GM21526 (cell line): ENCODE measurements around the gene LIN9.
A peak's percentile ranks its signal among the peaks of the same experiment; 100 is the strongest.
"Not testable (repeated sequence)": the region's sequence is repeated elsewhere in the genome, so short reads cannot be mapped to it uniquely, and the experiment has no call there.

Source experiments
- ATAC-seq: cut with Tn5 transposase; IDR thresholded peaks from one replicate; pipeline ENCODE4 v1.9.1; 2021; ENCODE audit warnings: moderate library complexity; ENCODE audit not compliant: unreplicated experiment, low FRiP score

LIN9 gene

DNA sequence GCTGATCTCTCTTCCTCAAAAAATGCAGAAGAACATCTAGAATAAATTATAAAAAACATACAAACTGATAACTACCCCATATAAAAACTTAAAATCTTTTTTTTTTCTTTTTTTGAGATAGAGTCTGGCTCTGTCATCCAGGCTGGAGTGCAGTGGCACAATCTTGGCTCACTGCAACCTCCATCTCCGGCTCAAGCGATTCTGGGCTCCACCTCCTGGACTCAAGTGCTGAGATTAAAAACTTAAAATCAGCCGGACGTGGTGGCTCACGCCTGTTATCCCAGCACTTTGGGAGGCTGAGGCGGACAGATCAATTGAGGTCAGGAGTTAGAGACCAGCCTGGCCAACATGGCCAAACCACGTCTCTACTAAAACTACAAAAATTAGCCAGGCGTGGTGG is 31.1 kb downstream of the LIN9 start:
- ATAC-seq: no peak

DNA sequence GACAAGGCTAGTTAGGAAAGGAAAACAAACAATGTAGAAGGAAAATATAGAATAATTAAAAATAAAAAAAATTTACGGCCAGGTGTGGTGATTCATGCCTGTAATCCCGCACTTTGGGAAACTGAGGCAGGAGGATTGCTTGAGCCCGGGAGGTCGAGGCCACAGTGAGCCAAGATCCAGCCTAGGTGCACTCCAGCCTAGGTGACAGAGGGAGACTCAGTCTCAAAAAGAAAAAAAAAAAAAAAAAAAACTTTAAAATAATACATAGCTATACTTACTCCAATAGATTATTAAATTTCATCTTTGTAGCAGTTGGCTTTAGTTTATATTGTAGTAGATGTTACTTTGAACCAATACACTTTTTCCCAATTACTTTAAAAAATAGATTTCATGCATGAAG is 32.0 kb downstream of the LIN9 start:
- no peak for ATAC-seq

DNA sequence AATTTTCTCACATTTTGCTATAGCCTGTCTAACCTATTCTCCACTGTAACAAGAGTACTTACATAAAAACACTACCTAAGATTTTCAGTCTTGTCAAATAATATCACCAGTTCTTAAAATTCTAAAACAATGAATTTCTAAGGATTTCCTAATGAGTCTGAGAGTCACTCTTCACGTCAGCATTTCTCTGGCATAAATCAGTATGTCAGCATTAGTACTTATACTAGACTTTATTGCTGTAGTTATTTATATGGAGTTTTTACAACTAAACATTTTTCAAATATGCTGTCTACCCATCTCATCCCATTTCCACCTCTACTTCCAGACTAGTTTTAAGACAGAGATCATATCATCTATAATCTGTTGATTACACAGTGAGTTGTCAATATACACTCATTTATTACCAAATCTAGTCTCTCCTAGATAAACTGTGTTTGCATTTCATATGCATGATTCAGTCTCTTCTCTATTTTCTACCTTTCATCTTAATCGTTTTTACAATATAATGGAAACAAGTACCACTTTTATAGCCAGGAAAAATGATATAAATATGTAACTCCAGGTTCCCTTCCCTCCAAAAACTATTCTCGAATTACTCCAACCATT is 32.8 kb downstream of the LIN9 start:
- no peak for ATAC-seq

DNA sequence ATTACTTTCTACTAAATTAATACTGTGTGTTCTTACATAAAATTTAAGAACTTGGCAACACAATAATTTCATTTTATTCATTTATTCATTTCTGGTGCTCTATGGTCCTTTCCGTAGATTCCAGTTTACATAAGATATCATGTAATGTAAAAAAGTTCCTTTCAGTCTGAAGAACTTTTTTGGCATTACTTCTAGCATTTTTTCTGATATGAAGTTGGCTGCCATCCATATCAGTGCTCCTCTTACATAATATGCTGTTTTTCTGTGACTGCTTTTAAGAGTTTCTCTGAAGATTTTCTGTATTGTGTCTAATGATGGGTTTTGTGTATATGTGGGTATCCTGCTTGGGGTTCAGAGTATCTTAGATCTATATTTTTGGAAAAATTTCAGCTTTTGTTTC is 34.8 kb downstream of the LIN9 start:
- no peak for ATAC-seq

DNA sequence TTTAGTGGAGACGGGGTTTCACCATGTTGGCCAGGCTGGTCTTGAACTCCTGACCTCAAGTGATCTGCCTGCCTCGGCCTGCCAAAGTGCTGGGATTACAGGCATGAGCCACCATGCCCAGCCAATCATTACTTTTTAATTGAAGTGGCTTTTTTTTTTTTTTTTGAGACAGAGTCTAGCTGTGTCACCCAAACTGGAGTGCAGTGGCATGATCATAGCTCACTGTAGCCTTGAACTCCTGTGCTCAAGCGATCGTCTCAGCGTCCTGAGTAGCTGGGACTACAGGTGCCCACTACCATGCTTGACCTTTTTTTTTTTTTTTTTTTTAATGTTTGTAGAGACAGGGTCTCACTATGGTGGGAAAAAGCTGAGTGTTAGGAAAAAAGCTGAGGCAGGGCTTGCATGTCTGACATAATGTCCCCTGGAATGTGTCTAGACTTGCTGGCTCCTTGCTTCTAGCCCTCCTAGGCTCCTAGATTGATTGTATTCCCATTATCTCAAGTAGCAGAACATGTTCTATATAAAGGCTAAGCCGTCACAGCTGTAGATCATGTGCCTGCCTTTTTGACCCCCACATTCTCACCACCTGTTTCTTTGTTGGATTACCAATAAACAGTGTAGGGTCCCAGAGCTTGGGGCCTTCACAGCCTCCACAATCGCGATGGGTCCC is 36.6 kb downstream of the LIN9 start:
- ATAC-seq: not testable (repeated sequence)

DNA sequence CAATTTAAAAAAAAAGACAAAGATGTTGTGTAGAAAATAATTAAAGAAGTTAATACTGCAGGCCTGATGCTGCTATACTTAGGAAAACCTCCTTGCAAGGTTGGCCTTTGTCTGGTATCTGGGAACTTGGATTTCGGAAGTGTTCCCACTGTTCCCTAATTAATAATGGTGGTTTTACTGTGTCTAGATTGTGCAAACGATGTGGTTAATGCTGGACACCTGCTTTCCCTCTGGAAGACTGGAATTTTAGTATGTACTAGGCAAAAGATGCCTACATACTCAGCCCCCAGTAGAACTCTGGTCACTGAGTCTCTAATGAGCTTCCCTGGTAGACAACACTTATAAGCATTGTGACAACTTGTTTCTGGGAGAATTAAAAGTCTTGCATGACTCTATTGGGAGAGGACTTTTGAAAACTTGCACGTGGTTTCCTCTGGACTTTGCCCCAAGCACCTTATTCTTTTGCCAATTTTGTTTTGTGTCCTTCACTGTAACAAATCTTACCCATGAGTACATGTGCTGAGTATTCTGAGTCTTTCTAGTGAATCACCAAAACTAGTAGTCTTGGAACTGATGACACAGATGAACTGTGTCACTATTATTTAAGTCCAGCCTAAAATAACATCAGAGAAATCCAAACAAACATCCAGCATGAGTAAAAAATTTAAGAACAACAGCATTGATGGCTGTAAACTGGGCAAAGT is 40.4 kb downstream of the LIN9 start:
- no peak for ATAC-seq

DNA sequence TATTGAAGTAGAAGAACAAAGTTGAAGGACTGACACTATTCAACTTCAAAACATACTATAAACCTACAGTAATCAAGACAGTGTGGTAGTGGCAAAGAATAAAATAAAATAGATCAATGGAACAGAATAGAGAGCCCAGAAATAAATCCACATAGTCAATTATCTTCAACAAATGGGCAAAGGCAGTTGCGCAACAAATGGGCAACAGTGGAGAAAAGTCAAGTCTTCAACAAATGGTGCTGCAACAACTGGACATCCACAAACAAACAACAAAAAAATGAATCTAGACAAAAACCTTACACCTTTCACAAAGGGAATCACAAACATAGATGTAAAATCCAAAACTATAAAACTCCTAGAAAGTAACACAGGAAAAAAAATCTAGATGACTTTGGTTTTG is 47.1 kb downstream of the LIN9 start:
- ATAC-seq: no peak

DNA sequence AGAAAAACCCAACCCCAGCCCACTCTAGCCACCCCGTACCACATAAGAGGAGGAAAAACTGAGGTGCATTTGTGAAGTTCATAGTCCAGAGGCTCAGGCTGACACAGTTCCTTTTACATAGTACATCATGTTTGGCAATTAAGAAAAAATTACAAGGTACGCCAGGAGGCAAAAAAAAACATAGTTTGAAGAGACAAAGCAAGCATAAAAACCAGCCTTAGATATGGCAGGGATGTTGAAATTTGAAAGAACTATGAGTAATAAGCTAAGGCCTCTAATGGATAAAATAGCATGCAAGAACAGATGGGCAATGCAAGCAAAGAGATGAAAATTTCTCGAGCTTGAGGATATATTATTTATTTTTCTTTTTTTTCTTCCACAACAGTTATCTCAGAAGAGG is 53.6 kb downstream of the LIN9 start:
- ATAC-seq: no peak

DNA sequence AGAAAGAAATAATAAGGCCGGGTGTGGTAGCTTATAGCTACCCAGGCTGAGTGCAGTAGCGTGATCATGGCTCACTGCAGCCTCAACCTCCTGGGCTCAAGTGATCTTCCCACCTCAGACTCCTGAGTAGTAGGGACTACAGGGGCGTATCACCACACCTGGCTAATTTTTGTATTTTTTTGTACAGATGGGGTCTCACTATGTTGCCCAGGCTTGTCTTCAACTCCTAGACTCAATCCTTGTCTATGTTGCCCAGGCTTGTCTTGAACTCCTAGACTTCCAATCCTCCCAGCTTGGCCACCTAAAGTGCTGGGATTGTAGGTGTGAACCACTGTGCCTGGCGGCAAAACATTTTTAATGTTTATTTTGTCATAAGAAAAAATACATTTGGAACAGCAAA is 55.0 kb downstream of the LIN9 start:
- ATAC-seq: no peak

DNA sequence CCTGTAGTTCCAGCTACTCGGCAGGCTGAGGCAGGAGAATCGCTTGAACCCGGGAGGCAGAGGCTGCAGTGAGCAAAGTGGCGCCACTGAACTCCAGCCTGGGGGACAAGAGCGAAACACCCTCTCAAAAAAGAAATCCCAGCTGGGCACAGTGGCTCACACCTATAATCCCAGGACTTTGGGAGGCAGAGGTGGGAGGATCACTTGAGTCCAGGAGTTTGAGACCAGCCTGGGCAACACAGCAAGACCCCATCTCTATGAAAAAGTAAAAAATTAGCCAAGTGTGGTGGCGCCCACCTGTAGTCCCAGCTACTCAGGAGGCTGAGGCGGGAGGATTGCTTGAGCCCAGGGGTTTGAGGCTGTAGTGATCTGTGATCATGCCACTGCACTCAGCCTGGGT is 56.1 kb downstream of the LIN9 start:
- not testable (repeated sequence) for ATAC-seq

DNA sequence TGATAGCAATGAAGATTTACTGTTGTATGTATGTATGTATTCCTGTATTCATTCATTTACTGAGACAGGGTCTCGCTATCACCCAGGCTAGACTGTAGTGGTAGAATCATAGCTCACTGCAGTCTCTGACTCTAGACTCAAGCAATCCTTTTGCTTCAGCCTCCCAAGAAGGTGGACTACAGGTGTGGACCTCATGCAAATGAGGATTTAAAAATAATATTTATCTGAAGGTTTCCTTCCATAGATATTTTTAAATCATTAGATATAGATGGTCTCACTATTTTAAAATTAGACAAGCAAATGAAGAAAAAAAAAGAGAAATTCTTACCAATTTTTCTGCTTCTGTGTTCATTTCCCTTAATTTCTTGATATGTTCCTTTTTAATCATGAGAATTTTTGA is 58.5 kb downstream of the LIN9 start:
- ATAC-seq: no peak

DNA sequence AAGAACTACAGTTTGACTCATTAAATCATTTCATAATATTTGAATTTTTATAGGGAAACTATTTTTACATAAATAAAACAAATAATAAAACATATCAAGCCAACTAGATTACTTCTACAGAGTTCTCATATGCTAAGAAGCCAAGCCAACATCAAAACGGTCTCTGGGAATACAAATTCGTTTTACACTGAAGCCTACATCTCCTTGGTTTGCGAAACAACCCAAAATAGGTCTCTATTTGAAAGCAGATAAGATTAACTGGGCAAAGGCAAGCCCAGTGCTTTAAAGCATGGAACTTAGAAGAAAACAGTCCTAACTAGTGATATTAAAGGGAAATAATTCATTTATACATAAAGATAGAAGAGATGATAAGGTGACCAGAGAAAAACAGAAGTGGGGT is 60.2 kb downstream of the LIN9 start:
- ATAC-seq: no peak

DNA sequence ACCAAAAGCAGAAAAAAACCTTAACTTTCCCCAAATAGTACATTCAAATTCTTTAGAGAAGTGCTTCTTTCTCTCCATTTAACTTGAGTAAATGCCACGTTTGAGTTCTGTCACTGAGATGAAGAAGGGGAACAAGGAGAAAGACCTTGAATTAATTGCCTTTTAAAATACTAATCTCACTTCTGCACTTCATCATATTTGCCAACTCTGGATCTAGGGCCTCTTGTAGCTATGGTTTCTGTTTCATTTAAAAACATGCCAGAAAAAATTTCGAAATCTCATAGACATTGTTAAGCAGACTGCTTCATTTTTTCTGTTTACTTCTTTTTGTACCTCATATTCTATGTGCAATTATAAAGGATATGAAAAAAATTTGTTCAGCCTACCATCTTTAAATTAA is 60.9 kb downstream of the LIN9 start:
- no peak for ATAC-seq

DNA sequence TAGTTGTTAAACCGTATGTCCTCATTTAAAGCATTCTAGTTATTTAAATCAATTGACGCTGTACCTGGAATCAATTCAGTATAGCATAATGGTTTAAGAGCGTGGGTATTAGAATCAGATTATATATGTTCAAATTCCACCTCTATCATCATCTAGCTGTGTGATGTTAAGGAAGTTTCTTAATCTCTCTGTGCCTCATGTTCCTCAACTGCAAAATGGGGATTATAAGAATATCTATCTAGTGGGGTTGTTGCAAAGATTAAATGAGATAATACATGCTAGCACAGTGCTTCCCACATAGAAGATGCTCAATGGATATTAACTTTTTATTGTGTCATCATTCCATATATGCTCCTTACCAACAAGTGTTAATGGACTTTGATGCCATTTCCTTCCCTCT is 69.5 kb downstream of the LIN9 start:
- ATAC-seq: no peak

DNA sequence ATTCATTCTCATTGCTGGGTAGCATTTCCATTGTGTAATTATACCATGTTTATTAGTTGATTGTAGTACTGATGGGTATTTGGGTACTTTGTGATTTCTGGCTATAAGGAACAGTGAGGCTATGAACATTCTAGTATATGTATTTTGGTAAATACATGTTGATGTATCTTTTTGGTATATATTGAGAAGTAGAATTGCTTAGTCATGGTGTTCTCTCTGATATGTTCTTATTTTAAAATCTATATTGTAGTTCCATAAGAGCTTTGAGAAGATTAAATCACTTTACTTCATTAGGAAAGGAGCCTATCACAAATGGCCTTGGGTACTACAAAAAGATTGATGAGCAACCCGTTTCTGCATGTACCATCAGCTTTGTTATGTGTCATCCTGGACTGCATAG is 72.1 kb downstream of the LIN9 start:
- ATAC-seq: no peak

DNA sequence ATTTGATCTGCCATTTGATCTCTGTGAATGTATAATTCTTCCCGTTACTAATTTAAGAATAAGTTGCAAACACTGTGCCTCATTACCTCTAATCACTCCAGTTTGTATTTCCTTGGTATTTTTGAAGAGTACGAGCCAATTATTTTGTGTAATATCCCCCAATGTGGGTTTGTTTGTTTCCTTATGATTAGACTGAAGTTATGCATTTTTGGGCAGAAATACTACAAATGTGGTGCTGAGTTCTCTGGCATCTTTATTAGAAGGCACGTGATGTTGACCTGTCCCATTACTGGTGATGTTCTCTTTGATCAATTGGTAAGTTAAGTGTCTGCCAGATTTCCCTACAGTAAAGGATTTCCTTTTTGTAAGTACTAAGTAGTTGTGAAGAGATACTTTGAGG is 75.2 kb downstream of the LIN9 start:
- ATAC-seq: no peak

DNA sequence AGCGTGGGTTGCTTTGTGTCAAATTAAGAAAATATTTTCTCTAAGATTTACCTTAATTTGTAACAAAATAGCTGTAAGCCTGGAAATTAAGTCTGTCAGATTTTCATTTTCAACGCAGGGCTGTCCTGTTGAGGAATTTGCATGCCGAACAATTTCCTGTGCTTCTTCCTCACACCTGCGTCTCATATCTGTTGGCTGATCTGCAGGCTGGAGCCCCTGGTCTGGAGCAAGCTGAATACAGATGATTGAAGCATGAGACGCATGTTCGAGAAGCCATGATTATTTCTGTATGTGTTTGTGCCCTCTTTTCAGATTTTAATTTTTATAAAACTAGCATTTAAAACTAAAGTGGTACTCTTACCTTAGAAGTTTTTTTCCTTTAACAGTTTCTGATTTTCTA is 75.7 kb downstream of the LIN9 start:
- no peak for ATAC-seq

DNA sequence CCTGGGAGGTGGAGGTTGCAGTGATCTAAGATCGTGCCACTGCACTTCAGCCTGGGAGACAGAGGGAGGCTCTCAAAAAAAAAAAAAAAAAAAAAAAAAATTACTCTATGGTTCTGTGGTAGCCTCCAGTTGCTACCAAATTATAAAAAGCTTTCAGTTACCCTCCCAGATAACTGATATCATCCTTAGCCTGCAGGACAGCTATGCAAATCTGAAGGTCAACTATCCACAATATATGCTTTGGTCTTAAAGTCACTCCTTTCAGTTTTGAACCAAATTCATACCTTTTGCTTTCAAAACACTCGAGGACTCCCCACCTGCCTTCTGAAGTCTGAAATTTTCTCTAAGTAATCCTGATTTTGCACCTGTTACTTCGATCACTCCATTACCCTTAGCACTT is 82.4 kb downstream of the LIN9 start:
- no peak for ATAC-seq

DNA sequence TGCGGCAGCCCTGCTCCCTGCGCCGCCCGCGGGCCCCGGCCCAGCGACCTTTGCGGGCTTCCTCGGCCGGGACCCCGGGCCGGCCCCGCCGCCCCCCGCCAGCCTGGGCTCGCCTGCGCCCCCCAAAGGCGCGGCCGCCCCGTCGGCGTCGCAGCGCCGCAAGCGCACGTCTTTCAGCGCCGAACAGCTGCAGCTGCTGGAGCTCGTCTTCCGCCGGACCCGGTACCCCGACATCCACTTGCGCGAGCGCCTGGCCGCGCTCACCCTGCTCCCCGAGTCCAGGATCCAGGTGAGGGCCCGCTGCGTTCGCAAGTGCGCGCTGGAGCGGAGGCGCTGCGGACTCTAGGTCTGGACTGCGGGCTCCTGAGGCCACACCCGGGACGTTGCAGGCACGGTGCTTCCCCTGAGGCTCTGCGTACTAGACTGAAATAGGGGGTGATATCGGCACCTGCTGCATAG is 85.1 kb downstream of the LIN9 start:
- ATAC-seq: peak; percentile 72

DNA sequence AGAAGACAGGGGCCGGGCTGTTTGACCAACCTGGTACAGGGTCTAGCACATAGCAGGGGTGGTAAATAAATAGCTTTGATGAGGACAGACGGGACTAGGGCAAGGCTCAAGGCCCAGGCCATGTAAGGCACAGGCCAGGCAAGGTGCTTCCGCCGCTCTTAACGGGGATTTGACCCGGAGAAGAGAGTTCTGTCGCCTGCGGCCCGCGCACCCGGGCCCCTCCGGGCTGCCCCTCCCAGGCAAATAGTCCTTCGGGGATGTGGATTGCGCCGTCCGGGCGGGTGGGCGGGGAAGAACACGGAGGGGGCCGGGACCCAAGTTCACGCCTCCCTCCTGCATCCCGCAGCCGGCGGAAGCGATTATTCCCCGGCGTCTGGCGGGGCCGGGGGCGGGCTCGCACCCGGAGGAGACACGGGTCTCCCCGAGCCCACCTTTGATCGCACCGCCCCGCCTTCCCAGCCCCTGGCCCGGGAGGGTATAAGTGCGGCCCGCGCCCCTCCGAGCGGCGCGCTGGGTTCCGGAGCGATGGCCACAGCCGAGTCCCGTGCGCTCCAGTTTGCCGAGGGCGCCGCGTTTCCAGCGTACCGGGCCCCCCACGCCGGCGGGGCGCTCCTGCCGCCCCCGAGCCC is 85.7 kb downstream of the LIN9 start, which contains the start of gene MIXL1:
TSS of gene MIXL1 (plus strand) at position 508 of the 629 bp plus-strand sequence. CDS start at position 526, 18 bp downstream.
- ATAC-seq: peak; percentile 48

DNA sequence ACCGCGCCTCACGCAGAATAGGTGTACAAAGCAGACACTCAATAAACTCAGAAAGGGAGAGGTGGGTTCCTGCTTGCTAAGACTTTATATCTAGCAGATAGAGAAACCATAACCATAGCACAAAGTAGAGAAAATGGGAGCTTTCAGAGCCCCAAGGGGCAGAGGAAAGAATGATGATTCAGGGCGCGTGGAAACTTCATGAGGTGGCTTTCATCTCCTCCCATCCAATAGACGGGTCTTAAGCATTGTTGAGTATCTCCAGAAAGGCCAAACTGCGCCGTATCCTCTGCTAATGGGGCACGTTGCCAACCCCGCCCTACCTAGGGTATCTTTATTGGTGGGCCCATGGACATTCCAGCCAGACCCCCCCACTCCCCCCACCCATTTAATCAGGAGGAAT is 86.3 kb downstream of the LIN9 start:
- no peak for ATAC-seq
